HG02981 (cell line): Measurements from ENCODE around the gene MEPCE.
"Not testable (repeated sequence)": the region's sequence is repeated elsewhere in the genome, so short reads cannot be mapped to it uniquely, and the experiment has no call there.

Source experiments
- ATAC-seq: cut with Tn5 transposase; IDR thresholded peaks from one replicate; pipeline ENCODE4 v1.9.1; 2021; ENCODE audit warnings: mild to moderate bottlenecking, moderate library complexity; ENCODE audit not compliant: unreplicated experiment

The MEPCE gene

GRCh38 chr7:100433592-100434296 lies 4.1 kb downstream of the MEPCE start:
- ATAC-seq = no peak

- ATAC-seq = no peak
These were observed 4.9 kb downstream of the MEPCE start for GRCh38 chr7:100434297-100435144.

GRCh38 chr7:100435401-100436304 lies 6.0 kb downstream of the MEPCE start:
- peak; percentile 25 for ATAC-seq

GRCh38 chr7:100437150-100438100 lies 7.8 kb downstream of the MEPCE start:
- ATAC-seq = no peak

GRCh38 chr7:100438172-100438571 lies 8.5 kb downstream of the MEPCE start:
- ATAC-seq = no peak

- ATAC-seq = not testable (repeated sequence)
These were observed 9.1 kb downstream of the MEPCE start for GRCh38 chr7:100438731-100439130.

GRCh38 chr7:100439244-100439643 lies 9.6 kb downstream of the MEPCE start:
- not testable (repeated sequence) for ATAC-seq

- no peak for ATAC-seq
These were observed 12.3 kb downstream of the MEPCE start for GRCh38 chr7:100441641-100442535.

- ATAC-seq = no peak
These were observed 13.6 kb downstream of the MEPCE start for GRCh38 chr7:100443096-100443840.

GRCh38 chr7:100444311-100445278 lies 15.0 kb downstream of the MEPCE start:
- no peak for ATAC-seq

GRCh38 chr7:100446040-100446439 lies 16.4 kb downstream of the MEPCE start:
- no peak for ATAC-seq

GRCh38 chr7:100447363-100447762 lies 17.7 kb downstream of the MEPCE start:
- ATAC-seq = not testable (repeated sequence)

GRCh38 chr7:100449190-100449795 lies 19.7 kb downstream of the MEPCE start:
- no peak for ATAC-seq

- no peak for ATAC-seq
These were observed 22.9 kb downstream of the MEPCE start for GRCh38 chr7:100452513-100452912.

GRCh38 chr7:100453854-100454253 lies 24.2 kb downstream of the MEPCE start:
- ATAC-seq = not testable (repeated sequence)

- ATAC-seq = no peak
These were observed 25.6 kb downstream of the MEPCE start for GRCh38 chr7:100455206-100455605.

GRCh38 chr7:100456562-100456961 lies 26.9 kb downstream of the MEPCE start:
- ATAC-seq = no peak
